Neural progenitor cell (in vitro differentiated cells): ENCODE data around the gene TBCK. TPM values are rescaled to one million over a fixed set of nuclear protein-coding genes. Genes with fewer than 3 reads are reported as not detected.

Experiments used
- DNase-seq: peaks from one replicate; pipeline ENCODE4 v3.0.0-alpha.2; 2016; ENCODE audit warnings: low spot score
- H2AFZ ChIP-seq: fragments of 200-600 bp; sonication (generic); replicated peaks from 2 replicates; pipeline ENCODE4 v1.6.1; 2016; ENCODE audit warnings: antibody characterized with exemption
- H3F3A ChIP-seq: fragments of 200-600 bp; sonication (generic); 2 replicates; pipeline ENCODE4 v1.6.1; 2016; ENCODE audit warnings: antibody characterized with exemption, low read depth
- H3K27ac ChIP-seq: fragments of 200-600 bp; sonication (generic); 2 replicates; pipeline ENCODE4 v1.5.1; 2016; ENCODE audit warnings: mild to moderate bottlenecking
- H3K27me3 ChIP-seq: fragments of 200-600 bp; sonication (generic); 2 replicates; pipeline ENCODE4 v1.6.1; 2016; ENCODE audit warnings: mild to moderate bottlenecking, moderate library complexity
- H3K36me3 ChIP-seq: fragments of 200-600 bp; sonication (generic); 2 replicates; pipeline ENCODE4 v1.5.1; 2016
- H3K4me1 ChIP-seq: fragments of 200-600 bp; sonication (generic); 2 replicates; pipeline ENCODE4 v1.6.1; 2016; ENCODE audit warnings: mixed run types
- H3K4me2 ChIP-seq: fragments of 200-600 bp; sonication (generic); 2 replicates; pipeline ENCODE4 v1.6.1; 2016
- H3K4me3 ChIP-seq: fragments of 200-600 bp; sonication (generic); 2 replicates; pipeline ENCODE4 v1.5.1; 2016
- H3K79me2 ChIP-seq: fragments of 200-600 bp; sonication (generic); 2 replicates; pipeline ENCODE4 v1.6.1; 2016; ENCODE audit warnings: low read depth
- H3K9ac ChIP-seq: fragments of 200-600 bp; sonication (generic); 2 replicates; pipeline ENCODE4 v1.6.1; 2016
- H3K9me3 ChIP-seq: fragments of 200-600 bp; sonication (generic); 2 replicates; pipeline ENCODE4 v1.5.1; 2016; ENCODE audit warnings: low read depth
- H4K20me1 ChIP-seq: fragments of 200-600 bp; sonication (generic); 2 replicates; pipeline ENCODE4 v1.6.1; 2016; ENCODE audit warnings: low read depth
- H3K27ac Mint-ChIP-seq: 3 replicates; pipeline ENCODE4 v1.8.0; 2021; ENCODE audit warnings: mixed read lengths
- H3K27me3 Mint-ChIP-seq: 2 replicates; pipeline ENCODE4 v1.8.0; 2022; ENCODE audit warnings: low read depth, mild to moderate bottlenecking, inconsistent platforms, moderate library complexity, mixed read lengths; ENCODE audit not compliant: insufficient read depth
- H3K36me3 Mint-ChIP-seq: 3 replicates; pipeline ENCODE4 v1.8.0; 2021; ENCODE audit warnings: mixed read lengths
- H3K4me1 Mint-ChIP-seq: 3 replicates; pipeline ENCODE4 v1.8.0; 2021; ENCODE audit warnings: mixed read lengths
- H3K4me3 Mint-ChIP-seq: 3 replicates; pipeline ENCODE4 v1.8.0; 2021; ENCODE audit warnings: mild to moderate bottlenecking, moderate library complexity, mixed read lengths
- H3K9me3 Mint-ChIP-seq: 3 replicates; pipeline ENCODE4 v1.8.0; 2020; ENCODE audit warnings: mixed read lengths
- CTCF ChIP-seq: fragments of 200-600 bp; sonication (generic); IDR thresholded peaks from 2 replicates; pipeline ENCODE4 v1.5.1; 2017; ENCODE audit warnings: antibody characterized with exemption, mild to moderate bottlenecking
- EZH2 ChIP-seq: fragments of 200-600 bp; sonication (generic); IDR thresholded peaks from 2 replicates; pipeline ENCODE4 v1.6.1; 2017; ENCODE audit warnings: antibody characterized with exemption, mild to moderate bottlenecking, moderate library complexity
- EZH2phosphoT487 ChIP-seq: fragments of 200-600 bp; sonication (generic); IDR thresholded peaks from 2 replicates; pipeline ENCODE4 v1.6.1; 2017; ENCODE audit warnings: antibody characterized with exemption
- total RNA-seq: library from RNA; depleted of rRNA; stranded (reverse); fragments of >200 nt; gene quantifications from 2 replicates; pipeline ENCODE4 v1.2.3, GENCODE V29; 2015; ENCODE audit warnings: low replicate concordance

The TBCK gene
- total RNA-seq: 57.7 and 69.8 TPM in 2 replicates

GRCh38 chr4:106315968-106316772 is at the start of gene TBCK, which contains the start of gene AIMP1:
TSS of gene TBCK (minus strand) at chr4:106316209. CDS start at chr4:106308960, 7,249 bp downstream.
TSS of gene AIMP1 (plus strand) at chr4:106316550. CDS start at chr4:106325010, 8,460 bp downstream.
- peak; percentile 93 for DNase-seq
- Histone ChIP-seq H3K9ac (peak within 1 kb of the TSS; percentile 98), H3K27ac (peak within 1 kb of the TSS; percentile 96), H3K27me3 (no peaks in the 10 kb centered on the region), H3F3A (peaks cover 16% of the 10 kb centered on the region), H4K20me1 (no peaks in the 10 kb centered on the region), H3K4me3 (peak within 1 kb of the TSS; percentile 86), H3K4me1 (peaks cover 17% of the 10 kb centered on the region), H3K36me3 (no peaks in the 10 kb centered on the region), H3K4me2 (peak within 1 kb of the TSS; percentile 91), H3K9me3 (no peaks in the 10 kb centered on the region), H3K79me2 (peaks cover 87% of the 10 kb centered on the region), H2AFZ (peak within 1 kb of the TSS; percentile 90)
- H3K4me3 Mint-ChIP-seq: no peak within 1 kb of the TSS
- H3K9me3 Mint-ChIP-seq: peaks cover 3% of the 10 kb centered on the region
- H3K27ac Mint-ChIP-seq: no peak within 1 kb of the TSS
- peaks cover 11% of the 10 kb centered on the region for H3K4me1 Mint-ChIP-seq
- no peaks in the 10 kb centered on the region for H3K27me3 Mint-ChIP-seq
- peaks cover 14% of the 10 kb centered on the region for H3K36me3 Mint-ChIP-seq
- TF ChIP-seq CTCF: no peak
- TF ChIP-seq EZH2phosphoT487: no peak
- no peak for TF ChIP-seq EZH2

- Histone ChIP-seq H3K4me1 (no peaks in the 10 kb centered on the region), H3K4me2 (no peak overlapping the region), H3K36me3 (no peaks in the 10 kb centered on the region), H2AFZ (no peak overlapping the region), H3K27me3 (no peaks in the 10 kb centered on the region), H3F3A (no peaks in the 10 kb centered on the region), H3K9me3 (no peaks in the 10 kb centered on the region), H3K4me3 (no peak overlapping the region), H3K9ac (no peak overlapping the region), H3K27ac (no peak overlapping the region), H4K20me1 (no peaks in the 10 kb centered on the region), H3K79me2 (no peaks in the 10 kb centered on the region)
- H3K36me3 Mint-ChIP-seq: no peaks in the 10 kb centered on the region
- no peak for TF ChIP-seq EZH2
- TF ChIP-seq EZH2phosphoT487: no peak
- no peak for TF ChIP-seq CTCF
- no peaks in the 10 kb centered on the region for H3K27me3 Mint-ChIP-seq
- no peak for DNase-seq
- no peak overlapping the region for H3K4me3 Mint-ChIP-seq
- H3K27ac Mint-ChIP-seq: no peak overlapping the region
- no peaks in the 10 kb centered on the region for H3K4me1 Mint-ChIP-seq
- H3K9me3 Mint-ChIP-seq: no peaks in the 10 kb centered on the region
Observed at GRCh38 chr4:106365613-106366012, 49.6 kb upstream of the TBCK start.

- Histone ChIP-seq H3K4me3 (no peak overlapping the region), H3K27me3 (no peaks in the 10 kb centered on the region), H4K20me1 (no peaks in the 10 kb centered on the region), H3K4me1 (no peaks in the 10 kb centered on the region), H3K9me3 (no peaks in the 10 kb centered on the region), H3K27ac (no peak overlapping the region), H3K36me3 (no peaks in the 10 kb centered on the region), H3K9ac (no peak overlapping the region), H3K79me2 (no peaks in the 10 kb centered on the region), H2AFZ (peak overlapping the region; percentile 65), H3F3A (no peaks in the 10 kb centered on the region), H3K4me2 (no peak overlapping the region)
- no peaks in the 10 kb centered on the region for H3K4me1 Mint-ChIP-seq
- DNase-seq: no peak
- no peaks in the 10 kb centered on the region for H3K9me3 Mint-ChIP-seq
- TF ChIP-seq EZH2: no peak
- TF ChIP-seq CTCF: no peak
- TF ChIP-seq EZH2phosphoT487: no peak
- H3K36me3 Mint-ChIP-seq: no peaks in the 10 kb centered on the region
- H3K27me3 Mint-ChIP-seq: no peaks in the 10 kb centered on the region
- no peak overlapping the region for H3K4me3 Mint-ChIP-seq
- H3K27ac Mint-ChIP-seq: no peak overlapping the region
Observed at GRCh38 chr4:106364282-106364681, 48.3 kb upstream of the TBCK start.
